ENCODE measurements around the gene FREM1.

Gene FREM1

DNA sequence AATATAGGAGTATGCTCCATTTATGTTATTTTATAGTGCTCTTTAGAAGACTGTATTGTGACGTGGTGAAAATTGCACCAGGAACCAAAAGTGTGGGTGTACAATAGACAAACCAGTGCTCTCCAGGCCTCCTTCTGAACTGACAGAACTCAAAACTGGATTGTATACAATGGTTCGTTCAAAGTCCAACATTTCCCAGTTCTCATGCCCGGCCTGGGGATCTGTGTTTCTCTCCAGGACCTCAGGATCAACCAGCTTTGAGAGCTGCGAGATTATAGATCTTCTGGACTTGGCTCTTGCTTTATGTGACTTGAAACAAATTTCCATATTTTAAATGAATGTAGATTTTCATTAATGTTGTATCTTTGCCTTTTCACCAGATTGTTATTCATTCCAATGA, 126.9 kb downstream of the FREM1 start:
- DNase-seq: no peak
- in situ Hi-C loops (cut with HindIII; ENCODE audit: low pct_ligation_motif_present, low pct_unique_long_range_greater_than_20kb, low sequenced_read_pairs): no loop called here

GRCh38 chr9:14782286-14783051, 127.8 kb downstream of the FREM1 start:
- in situ Hi-C loops (cut with HindIII; ENCODE audit: low pct_ligation_motif_present, low pct_unique_long_range_greater_than_20kb, low sequenced_read_pairs): no loop called here
- no peak for DNase-seq

- no peak for DNase-seq
- in situ Hi-C loops (cut with HindIII; ENCODE audit: low pct_ligation_motif_present, low pct_unique_long_range_greater_than_20kb, low sequenced_read_pairs): no loop called here
These were observed 129.5 kb downstream of the FREM1 start for GRCh38 chr9:14780693-14781092.

- no peak for DNase-seq
These were observed 130.0 kb downstream of the FREM1 start for GRCh38 chr9:14780251-14780650.

DNA sequence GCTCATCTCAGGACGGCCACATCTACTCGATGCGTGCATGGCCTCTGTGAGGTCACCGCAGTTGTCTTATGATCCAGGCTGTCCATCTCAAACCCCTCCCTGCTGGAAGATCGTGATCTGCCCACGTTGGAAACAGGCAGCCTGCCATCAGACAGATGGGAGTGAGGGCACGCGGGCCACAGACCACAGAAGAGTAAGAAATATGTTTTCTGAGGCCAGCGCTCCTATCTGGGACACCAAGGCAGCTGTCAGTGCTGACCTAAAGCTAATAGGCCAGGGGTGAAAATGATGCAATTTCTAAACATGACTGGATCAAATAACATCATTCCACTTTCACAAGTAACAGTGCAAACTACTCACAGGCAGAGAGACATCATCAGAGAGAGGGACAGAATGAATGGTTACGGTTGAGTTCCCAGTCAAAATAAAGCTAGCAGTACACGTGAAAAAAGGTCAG, 130.6 kb downstream of the FREM1 start:
- no peak for DNase-seq
- in situ Hi-C loops (cut with HindIII; ENCODE audit: low pct_ligation_motif_present, low pct_unique_long_range_greater_than_20kb, low sequenced_read_pairs): no loop called here

More at GRCh38 chr9:14780251-14780650, 130.0 kb downstream of the FREM1 start:
- in situ Hi-C loops (cut with HindIII; ENCODE audit: low pct_ligation_motif_present, low pct_unique_long_range_greater_than_20kb, low sequenced_read_pairs): no loop called here

DNA sequence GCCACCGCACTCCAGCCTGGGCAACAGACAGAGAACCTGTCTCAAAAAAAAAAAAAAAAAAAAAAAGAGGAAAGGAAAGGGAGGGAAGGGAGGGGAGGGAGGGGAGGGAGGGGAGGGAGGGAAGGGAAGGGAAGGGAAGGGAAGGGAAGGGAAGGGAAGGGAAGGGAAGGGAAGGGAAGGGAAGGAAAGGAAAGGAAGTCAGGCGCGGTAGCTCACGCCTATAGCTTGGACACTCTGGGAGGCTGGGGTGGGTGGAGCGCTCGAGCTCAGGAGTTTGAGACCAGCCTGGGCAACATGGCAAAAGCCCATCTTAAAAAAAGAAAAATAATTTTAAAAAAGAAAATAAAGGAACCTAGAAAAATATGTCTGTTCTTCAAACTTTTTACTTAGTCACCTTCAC, 131.7 kb downstream of the FREM1 start:
- no peak for DNase-seq
- in situ Hi-C loops (cut with HindIII; ENCODE audit: low pct_ligation_motif_present, low pct_unique_long_range_greater_than_20kb, low sequenced_read_pairs): no loop called here

GRCh38 chr9:14775917-14776316, 134.3 kb downstream of the FREM1 start:
- no peak for DNase-seq
- in situ Hi-C loops (cut with HindIII; ENCODE audit: low pct_ligation_motif_present, low pct_unique_long_range_greater_than_20kb, low sequenced_read_pairs): no loop called here

DNA sequence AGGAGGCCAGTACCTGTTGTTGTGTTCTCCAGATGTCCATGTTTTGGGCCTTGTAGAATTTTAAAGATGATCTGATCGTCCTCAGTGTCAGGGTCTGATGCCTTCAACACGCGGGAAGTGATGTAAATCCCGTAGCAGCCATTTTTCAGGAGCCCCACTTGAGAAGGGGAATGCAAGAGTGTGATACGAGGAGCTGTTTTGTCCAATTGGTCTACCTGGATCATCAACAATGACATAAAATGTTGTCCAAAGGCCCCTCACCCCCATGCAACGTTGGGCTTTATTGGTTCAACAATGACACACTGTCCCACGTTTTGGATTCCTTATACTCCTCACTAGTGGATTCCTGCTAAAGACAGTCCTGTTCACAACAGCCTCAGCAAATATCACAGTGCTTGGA, 139.6 kb downstream of the FREM1 start:
- in situ Hi-C loops (cut with HindIII; ENCODE audit: low pct_ligation_motif_present, low pct_unique_long_range_greater_than_20kb, low sequenced_read_pairs): no loop called here
- DNase-seq: no peak

GRCh38 chr9:14769230-14769571, 141.0 kb downstream of the FREM1 start:
- DNase-seq: peak; percentile 17
- in situ Hi-C loops (cut with HindIII; ENCODE audit: low pct_ligation_motif_present, low pct_unique_long_range_greater_than_20kb, low sequenced_read_pairs): no loop called here

GRCh38 chr9:14768405-14769229, 141.6 kb downstream of the FREM1 start:
- peak; percentile 55 for DNase-seq
- in situ Hi-C loops (cut with HindIII; ENCODE audit: low pct_ligation_motif_present, low pct_unique_long_range_greater_than_20kb, low sequenced_read_pairs): no loop called here

GRCh38 chr9:14766299-14766698, 143.9 kb downstream of the FREM1 start:
- DNase-seq: no peak
- in situ Hi-C loops (cut with HindIII; ENCODE audit: low pct_ligation_motif_present, low pct_unique_long_range_greater_than_20kb, low sequenced_read_pairs): no loop called here

GRCh38 chr9:14761584-14761983, 148.6 kb downstream of the FREM1 start:
- no peak for DNase-seq
- in situ Hi-C loops (cut with HindIII; ENCODE audit: low pct_ligation_motif_present, low pct_unique_long_range_greater_than_20kb, low sequenced_read_pairs): no loop called here

- DNase-seq: no peak
- in situ Hi-C loops (cut with HindIII; ENCODE audit: low pct_ligation_motif_present, low pct_unique_long_range_greater_than_20kb, low sequenced_read_pairs): no loop called here
These were observed 150.2 kb downstream of the FREM1 start for GRCh38 chr9:14760060-14760459.

DNA sequence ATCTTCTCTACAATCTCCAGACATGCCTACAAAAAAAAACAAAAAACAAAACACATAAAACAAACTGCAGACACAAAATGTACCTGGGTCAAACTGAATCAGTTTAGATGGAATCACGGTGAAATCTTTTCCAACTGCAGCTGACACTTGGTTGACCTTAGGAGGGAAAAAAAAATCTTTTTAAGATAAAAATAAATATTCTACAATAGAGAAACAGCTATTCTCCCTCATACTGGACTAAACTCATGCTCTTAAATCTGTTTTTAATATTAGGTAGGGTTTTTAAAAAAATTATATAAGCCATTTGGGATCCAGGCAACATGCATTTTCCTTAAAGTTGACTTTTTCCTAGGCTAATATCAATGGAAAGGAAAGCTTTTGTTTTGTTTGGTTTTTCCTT, 153.9 kb downstream of the FREM1 start:
- no peak for DNase-seq
- in situ Hi-C loops (cut with HindIII; ENCODE audit: low pct_ligation_motif_present, low pct_unique_long_range_greater_than_20kb, low sequenced_read_pairs): no loop called here

GRCh38 chr9:14752871-14753270, 157.4 kb downstream of the FREM1 start:
- DNase-seq: no peak
- in situ Hi-C loops (cut with HindIII; ENCODE audit: low pct_ligation_motif_present, low pct_unique_long_range_greater_than_20kb, low sequenced_read_pairs): no loop called here

- in situ Hi-C loops (cut with HindIII; ENCODE audit: low pct_ligation_motif_present, low pct_unique_long_range_greater_than_20kb, low sequenced_read_pairs): no loop called here
- DNase-seq: no peak
These were observed 158.0 kb downstream of the FREM1 start for GRCh38 chr9:14752271-14752670.

- in situ Hi-C loops (cut with HindIII; ENCODE audit: low pct_ligation_motif_present, low pct_unique_long_range_greater_than_20kb, low sequenced_read_pairs): no loop called here
- DNase-seq: no peak
These were observed 159.4 kb downstream of the FREM1 start for GRCh38 chr9:14750821-14751220.

DNA sequence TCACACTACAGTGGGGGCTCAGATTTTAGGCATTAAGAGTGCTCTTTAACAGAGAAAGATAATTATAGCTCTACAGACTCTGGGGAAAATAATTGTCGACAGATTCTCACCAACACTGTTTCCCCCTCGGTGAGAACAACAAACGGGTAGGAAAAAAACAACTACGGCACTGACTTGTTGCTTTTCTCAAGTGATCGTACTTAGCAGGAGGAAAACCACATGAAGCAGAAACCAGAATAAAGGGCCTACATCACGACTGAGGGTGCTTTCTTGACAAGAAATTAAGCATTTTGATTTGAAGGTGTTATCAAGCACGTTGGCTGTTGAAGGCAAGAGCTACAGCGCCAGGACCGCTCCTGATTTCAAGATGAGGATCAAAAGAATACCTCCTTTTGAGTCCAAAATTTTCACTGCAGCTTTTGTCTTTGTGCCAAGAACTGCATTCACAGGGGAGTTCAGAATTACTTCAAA, 160.5 kb downstream of the FREM1 start:
- in situ Hi-C loops (cut with HindIII; ENCODE audit: low pct_ligation_motif_present, low pct_unique_long_range_greater_than_20kb, low sequenced_read_pairs): no loop called here
- no peak for DNase-seq

- DNase-seq: no peak
- in situ Hi-C loops (cut with HindIII; ENCODE audit: low pct_ligation_motif_present, low pct_unique_long_range_greater_than_20kb, low sequenced_read_pairs): no loop called here
These were observed 161.9 kb downstream of the FREM1 start for GRCh38 chr9:14748373-14748772.

- DNase-seq: no peak
- in situ Hi-C loops (cut with HindIII; ENCODE audit: low pct_ligation_motif_present, low pct_unique_long_range_greater_than_20kb, low sequenced_read_pairs): no loop called here
These were observed 163.1 kb downstream of the FREM1 start for GRCh38 chr9:14747111-14747510.

Data from ACHN (cell line).